Stimulated activated CD4-positive, alpha-beta T cell treated with anti-CD3 and anti-CD28 coated beads, Interleukin-4, amount 100 ng/mL, for 48 hours (primary cell): ENCODE results near the gene KBTBD12.
"Not testable (repeated sequence)": the region's sequence is repeated elsewhere in the genome, so short reads cannot be mapped to it uniquely, and the experiment has no call there.

Source experiments
- DNase-seq, 2 donors: peaks; one replicate each; pipeline ENCODE4 v3.0.0-alpha.2; 2020; ENCODE audit warnings: low read depth in 2 of 2

Gene KBTBD12

GRCh38 chr3:127915115-127915936 lies at the start of gene KBTBD12:
Gene KBTBD12 (plus strand): TSS chr3:127915232. CDS start chr3:127923062, 7,830 bp downstream.
- DNase-seq, result no peak

- no peak for DNase-seq
These were observed 49.1 kb upstream of the KBTBD12 start for GRCh38 chr3:127865941-127866340.

GRCh38 chr3:127867412-127867811 lies 47.6 kb upstream of the KBTBD12 start:
- DNase-seq, result no peak

GRCh38 chr3:127867986-127868385 lies 47.0 kb upstream of the KBTBD12 start:
- DNase-seq, result no peak

- DNase-seq, result no peak
These were observed 44.9 kb upstream of the KBTBD12 start for GRCh38 chr3:127870156-127870555.

GRCh38 chr3:127874097-127874496 lies 40.9 kb upstream of the KBTBD12 start:
- not testable (repeated sequence) for DNase-seq

- no peak for DNase-seq
These were observed 33.4 kb upstream of the KBTBD12 start for GRCh38 chr3:127881586-127881985.

DNA sequence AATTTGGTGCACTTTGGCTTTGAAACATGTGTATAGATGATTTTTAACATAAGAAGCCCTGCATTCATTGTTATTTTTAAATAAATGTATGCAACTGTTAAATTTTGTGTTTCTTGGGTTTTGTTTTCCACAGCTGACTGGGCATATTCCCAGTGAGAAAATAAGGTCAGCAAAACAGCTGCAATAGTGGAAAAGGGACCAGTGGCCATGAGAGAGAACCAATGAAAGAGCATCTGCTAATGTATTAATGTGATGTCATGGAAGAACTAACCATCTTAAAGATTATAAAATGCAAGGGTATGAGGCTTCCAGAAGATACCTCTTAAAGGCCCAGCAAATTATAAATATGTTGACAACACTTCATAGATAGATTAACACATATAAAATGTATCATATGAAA lies 31.0 kb upstream of the KBTBD12 start:
- no peak for DNase-seq

- DNase-seq, result no peak
These were observed 28.6 kb upstream of the KBTBD12 start for GRCh38 chr3:127886231-127886955.

GRCh38 chr3:127886956-127887231 lies 28.1 kb upstream of the KBTBD12 start:
- DNase-seq, result no peak

- DNase-seq, result no peak
These were observed 27.7 kb upstream of the KBTBD12 start for GRCh38 chr3:127887321-127887720.

GRCh38 chr3:127888156-127888555 lies 26.9 kb upstream of the KBTBD12 start:
- DNase-seq, result no peak

- DNase-seq, result no peak
These were observed 26.4 kb upstream of the KBTBD12 start for GRCh38 chr3:127888564-127889107.

DNA sequence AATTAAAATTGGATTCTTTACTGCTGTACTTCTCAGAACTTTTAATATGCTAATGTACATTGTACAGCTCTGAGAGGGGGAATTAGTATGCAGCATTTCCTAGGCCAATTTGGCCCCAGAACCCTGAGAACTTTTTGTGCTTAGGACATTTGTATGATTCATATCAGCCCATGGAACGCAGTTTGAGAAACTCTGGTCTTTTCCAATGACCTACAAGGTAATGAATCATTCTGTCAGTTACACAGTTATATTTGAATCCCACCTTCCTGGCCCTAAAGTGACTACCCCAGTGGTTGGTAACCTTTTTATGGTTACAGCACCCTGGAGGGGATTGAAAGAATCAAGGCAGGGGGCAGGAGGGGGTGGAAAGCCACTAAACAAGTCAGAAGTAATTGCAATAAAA lies 25.6 kb upstream of the KBTBD12 start:
- no peak for DNase-seq

- DNase-seq, result no peak
These were observed 24.9 kb upstream of the KBTBD12 start for GRCh38 chr3:127889976-127890650.

DNA sequence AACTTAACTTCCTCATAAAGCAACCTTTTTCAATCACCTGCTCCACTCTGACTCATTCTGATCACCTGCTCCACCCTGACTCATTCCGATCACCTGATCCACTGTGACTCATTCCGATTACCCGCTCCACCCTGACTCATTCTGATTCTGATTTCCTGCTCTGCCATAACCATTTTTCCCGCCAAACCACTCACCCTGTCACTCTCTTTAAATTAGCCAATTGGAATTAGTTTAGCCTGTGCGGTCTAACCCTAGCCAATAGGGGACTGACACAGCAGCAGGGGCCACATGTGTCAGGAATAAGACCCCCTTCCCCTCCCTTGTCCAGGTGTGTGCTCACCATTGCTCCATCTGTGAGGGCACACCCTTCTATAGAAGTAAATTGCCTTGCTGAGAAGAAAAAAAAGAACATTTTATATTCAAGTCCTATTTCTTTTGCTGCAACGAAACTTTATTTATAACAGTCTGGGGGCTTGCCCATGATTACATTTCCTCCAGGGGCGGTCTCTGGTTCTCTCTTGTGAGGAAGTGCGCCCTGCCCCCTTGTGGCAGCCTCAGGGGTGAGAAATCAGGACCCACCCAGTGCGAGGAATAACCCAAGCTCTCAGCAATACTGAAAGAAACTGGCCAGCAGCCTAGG lies 24.3 kb upstream of the KBTBD12 start:
- peak in 1 of 2 donors; percentile 25 for DNase-seq

- no peak for DNase-seq
These were observed 20.6 kb upstream of the KBTBD12 start for GRCh38 chr3:127894481-127894880.

DNA sequence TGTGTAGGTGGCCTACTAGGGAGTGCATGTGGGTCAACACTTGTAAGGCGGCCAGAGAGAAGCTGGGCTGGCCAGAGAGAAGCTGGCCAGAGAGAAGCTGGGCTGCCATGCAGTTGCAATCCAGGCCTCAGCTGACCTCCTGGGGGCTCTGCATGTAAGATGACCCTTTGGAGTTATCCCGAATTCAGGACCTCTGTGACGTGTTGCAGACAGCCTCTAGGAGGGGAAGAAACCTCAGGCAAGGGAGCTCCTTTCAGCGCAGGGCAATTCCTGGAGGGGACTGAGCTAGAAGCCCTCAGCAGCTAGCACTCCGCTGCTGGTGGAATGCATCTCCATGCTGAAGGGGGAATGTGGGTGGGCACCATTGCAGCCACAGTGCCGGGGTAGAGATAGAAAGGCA lies 15.8 kb upstream of the KBTBD12 start:
- no peak for DNase-seq

DNA sequence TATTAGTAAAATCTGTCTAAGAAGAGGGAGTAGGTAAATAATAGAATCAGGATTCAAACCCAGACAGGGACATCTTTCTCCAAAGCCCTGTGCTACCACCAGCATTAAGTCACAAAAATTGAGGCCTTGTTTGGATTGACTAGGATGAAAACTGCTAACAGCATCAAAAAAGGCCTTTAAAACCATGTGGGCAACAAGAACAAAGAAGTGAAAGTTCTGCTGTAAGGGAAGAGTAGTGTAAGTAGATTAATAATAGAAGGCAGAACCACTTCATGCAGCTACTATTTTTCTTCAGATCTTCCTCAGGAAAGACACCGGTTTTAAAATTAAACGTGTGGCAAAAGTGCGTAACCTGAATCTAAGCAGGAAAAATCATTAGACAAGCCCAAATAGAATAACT lies 15.3 kb upstream of the KBTBD12 start:
- no peak for DNase-seq

GRCh38 chr3:127900536-127900935 lies 14.5 kb upstream of the KBTBD12 start:
- DNase-seq, result no peak

DNA sequence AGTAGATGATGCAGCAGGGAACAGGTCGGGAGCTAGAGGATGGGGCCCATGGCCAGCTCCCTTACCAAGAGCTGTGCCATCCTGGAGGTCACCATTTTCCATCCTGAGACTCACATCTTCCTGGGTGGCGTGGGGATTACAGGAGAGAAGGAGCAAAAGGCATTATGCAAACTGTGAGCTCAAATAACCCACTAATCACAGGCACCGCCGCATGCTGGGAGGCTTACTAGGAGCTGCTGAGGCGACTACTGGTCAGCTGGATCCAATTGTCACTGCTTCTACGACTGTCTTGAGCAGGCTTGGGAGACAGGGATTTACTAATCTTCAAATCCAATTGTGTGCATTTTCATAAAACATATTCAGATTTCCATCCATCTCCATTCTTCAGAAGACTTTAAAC lies 12.5 kb upstream of the KBTBD12 start:
- no peak for DNase-seq
